Uterus (tissue), 4 donors: ENCODE results near the gene PCK2. TPM values are rescaled to one million over a fixed set of nuclear protein-coding genes. Genes with fewer than 3 reads are reported as not detected.

Experiments used
- DNase-seq, 2 donors: peaks; one replicate each; pipeline ENCODE4 v3.0.0-alpha.2; 2019 to 2020
- H3K27ac ChIP-seq, 2 donors: fragments of 200-600 bp; sonication (generic); 1 replicate in 1 of 2; 2 replicates in 1 of 2; pipeline ENCODE4 v1.5.1; 2016 to 2018
- H3K27me3 ChIP-seq, 2 donors: fragments of 200-600 bp; sonication (generic); one replicate each; pipeline ENCODE4 v1.5.1; 2018 to 2019; ENCODE audit warnings: control low read depth in 1 of 2
- H3K36me3 ChIP-seq, 2 donors: fragments of 200-600 bp; sonication (generic); one replicate each; pipeline ENCODE4 v1.5.1; 2019; ENCODE audit warnings: control low read depth in 1 of 2
- H3K4me1 ChIP-seq, 2 donors: fragments of 200-600 bp; sonication (generic); one replicate each; pipeline ENCODE4 v1.5.1; 2018 to 2019; ENCODE audit warnings: control low read depth in 1 of 2
- H3K4me3 ChIP-seq, 2 donors: fragments of 200-600 bp; sonication (generic); 1 replicate in 1 of 2; 2 replicates in 1 of 2; pipeline ENCODE4 v1.5.1; 2018 to 2019; ENCODE audit warnings: mild to moderate bottlenecking in 1 of 2
- H3K9me3 ChIP-seq, 2 donors: fragments of 200-600 bp; sonication (generic); one replicate each; pipeline ENCODE4 v1.5.1; 2019; ENCODE audit warnings: control low read depth in 1 of 2
- CTCF ChIP-seq, 4 experiments: fragments of 200-600 bp in 2 of 4; fragments of 450-650 bp in 2 of 4; sonication (generic) in 2 of 4; IDR thresholded peaks; one replicate each; pipeline ENCODE4 v1.5.1; 2016 to 2019; ENCODE audit warnings: antibody characterized with exemption in 4 of 4, mild to moderate bottlenecking in 2 of 4, moderate library complexity in 1 of 4
- POLR2A ChIP-seq, 2 donors: fragments of 450-650 bp; IDR thresholded peaks; one replicate each; pipeline ENCODE4 v1.6.1; 2016; ENCODE audit warnings: antibody characterized with exemption in 2 of 2, mild to moderate bottlenecking in 1 of 2, moderate library complexity in 1 of 2
- intact Hi-C: fragments of 100-400 bp; cut with DNase I; formaldehyde crosslinking; loops from one replicate; pipeline ENCODE4 v1.15.1; 2023; ENCODE audit warnings: low total_unique reads
- total RNA-seq, 4 donors: library from RNA; depleted of rRNA in 3 of 4; stranded (reverse); fragments of >200 nt in 3 of 4; gene quantifications; one replicate each; pipeline versions ENCODE4 v1.1.0 to v1.2.4, GENCODE V29; 2014 to 2023
- donor health status: DM: yes; HTN: yes; CAD: no.

PCK2 gene
- total RNA-seq, 4 donors from 2014 or later: 13.1 to 19.4 (median 15.1) TPM; not detected in 1

DNA sequence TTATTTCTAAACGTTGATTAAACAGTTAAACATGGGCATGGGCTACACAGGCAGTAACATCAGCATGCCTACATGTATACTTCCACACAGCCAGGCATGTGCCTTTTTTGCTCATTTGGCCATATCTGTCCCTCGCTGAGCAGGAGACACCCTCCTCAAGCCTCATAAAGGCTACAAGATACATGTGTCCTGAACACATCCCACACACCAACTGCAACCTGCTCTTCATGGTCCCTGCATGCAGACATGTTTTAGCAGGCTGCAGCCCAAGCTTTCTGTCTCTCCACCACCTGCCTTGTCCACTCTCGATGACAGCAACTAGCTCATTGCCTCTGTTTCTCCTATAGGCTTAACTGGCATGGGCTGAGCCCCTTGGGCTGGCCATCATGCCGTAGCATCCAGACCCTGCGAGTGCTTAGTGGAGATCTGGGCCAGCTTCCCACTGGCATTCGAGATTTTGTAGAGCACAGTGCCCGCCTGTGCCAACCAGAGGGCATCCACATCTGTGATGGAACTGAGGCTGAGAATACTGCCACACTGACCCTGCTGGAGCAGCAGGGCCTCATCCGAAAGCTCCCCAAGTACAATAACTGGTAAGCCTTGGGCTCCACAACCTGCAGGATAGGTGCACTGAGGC is 2.6 kb downstream of the PCK2 start:
- Histone ChIP-seq H3K9me3 (no peaks in the 10 kb centered on the region), H3K27me3 (no peaks in the 10 kb centered on the region), H3K36me3 (no peaks in the 10 kb centered on the region), H3K4me3 (no peak overlapping the region), H3K27ac (no peak overlapping the region), H3K4me1 (peaks cover 0 to 8% of the 10 kb centered on the region in 2 donors)
- TF ChIP-seq POLR2A (IDR thresholded peaks at IDR 0.05) (no peak), CTCF (IDR thresholded peaks at IDR 0.05) (no peak)
- intact Hi-C loops: no loop called here
- DNase-seq: no peak

DNA sequence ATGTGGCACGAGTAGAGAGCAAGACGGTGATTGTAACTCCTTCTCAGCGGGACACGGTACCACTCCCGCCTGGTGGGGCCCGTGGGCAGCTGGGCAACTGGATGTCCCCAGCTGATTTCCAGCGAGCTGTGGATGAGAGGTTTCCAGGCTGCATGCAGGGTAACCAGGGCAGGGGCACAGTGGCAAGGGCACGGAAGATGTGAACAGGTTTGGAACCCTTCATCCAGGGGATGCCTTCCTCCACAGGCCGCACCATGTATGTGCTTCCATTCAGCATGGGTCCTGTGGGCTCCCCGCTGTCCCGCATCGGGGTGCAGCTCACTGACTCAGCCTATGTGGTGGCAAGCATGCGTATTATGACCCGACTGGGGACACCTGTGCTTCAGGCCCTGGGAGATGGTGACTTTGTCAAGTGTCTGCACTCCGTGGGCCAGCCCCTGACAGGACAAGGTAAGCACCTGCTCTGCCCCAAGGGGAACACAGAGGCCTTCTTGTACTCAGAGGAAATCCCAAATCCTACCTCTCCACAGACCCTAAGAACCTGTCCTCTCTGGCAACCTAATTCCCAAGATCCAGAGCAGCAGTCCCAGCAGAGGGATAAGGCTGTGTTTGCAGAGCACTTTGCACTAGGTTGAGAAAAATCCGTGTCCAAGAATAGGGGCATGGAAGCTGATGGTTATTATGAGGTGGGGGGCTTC is 4.3 kb downstream of the PCK2 start:
- no peak overlapping the region for H3K27ac ChIP-seq
- intact Hi-C loops: no loop called here

GRCh38 chr14:24098927-24099813 is 5.1 kb downstream of the PCK2 start:
- no peaks in the 10 kb centered on the region for H3K27me3 ChIP-seq
- H3K9me3 ChIP-seq: no peaks in the 10 kb centered on the region
- H3K4me3 ChIP-seq: no peak overlapping the region
- intact Hi-C loops: no loop called here
- peaks cover 0 to 8% of the 10 kb centered on the region in 2 donors for H3K4me1 ChIP-seq
- DNase-seq: no peak
- H3K27ac ChIP-seq: no peak overlapping the region
- TF ChIP-seq POLR2A (IDR thresholded peaks at IDR 0.05): no peak
- no peak for TF ChIP-seq CTCF (IDR thresholded peaks at IDR 0.05)
- H3K36me3 ChIP-seq: no peaks in the 10 kb centered on the region

More for the DNA sequence above, 4.3 kb downstream of the PCK2 start:
- H3K4me3 ChIP-seq: no peak overlapping the region
- no peaks in the 10 kb centered on the region for H3K9me3 ChIP-seq
- H3K36me3 ChIP-seq: no peaks in the 10 kb centered on the region
- peaks cover 0 to 8% of the 10 kb centered on the region in 2 donors for H3K4me1 ChIP-seq
- H3K27me3 ChIP-seq: no peaks in the 10 kb centered on the region
- no peak for TF ChIP-seq CTCF (IDR thresholded peaks at IDR 0.05)
- TF ChIP-seq POLR2A (IDR thresholded peaks at IDR 0.05): no peak
- DNase-seq: no peak

DNA sequence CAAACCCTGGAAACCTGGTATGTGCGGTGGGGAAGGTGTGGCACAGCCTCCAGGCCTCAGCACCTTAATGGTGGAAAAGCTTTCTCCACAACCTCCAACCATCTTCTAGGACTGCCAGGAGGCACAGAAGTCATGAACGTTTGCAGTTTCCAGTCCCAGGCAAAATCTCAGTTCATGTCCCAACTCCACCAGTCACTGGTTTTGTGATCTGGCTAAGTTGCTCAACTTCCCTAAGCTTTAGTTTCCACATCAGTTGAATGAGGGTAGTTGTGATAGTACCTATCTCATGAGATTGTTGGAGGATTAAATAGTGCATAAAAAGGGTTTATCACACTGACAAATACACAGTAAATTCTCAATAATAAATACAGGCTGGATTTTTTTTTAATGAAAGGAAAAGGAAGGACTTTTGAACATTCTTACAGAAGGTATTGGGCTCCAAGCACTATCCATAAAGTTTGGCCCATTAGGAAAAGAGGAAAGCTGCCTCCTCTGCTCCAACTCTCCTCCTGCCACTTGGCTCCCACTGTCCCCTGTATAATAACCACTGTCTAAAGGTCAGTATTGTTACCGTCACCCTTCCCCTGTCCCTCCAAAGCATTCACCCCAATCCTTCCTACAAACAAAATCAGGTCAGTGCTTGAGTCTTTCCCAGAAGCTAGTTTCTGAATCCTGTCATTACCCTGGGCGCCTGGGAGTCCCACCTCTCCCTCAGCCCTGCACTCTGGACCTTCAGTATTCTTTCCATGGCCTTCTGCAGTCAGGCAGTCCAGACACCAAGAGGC is 6.3 kb downstream of the PCK2 start:
- H3K4me3 ChIP-seq: no peak overlapping the region
- H3K27ac ChIP-seq: no peak overlapping the region
- H3K36me3 ChIP-seq: no peaks in the 10 kb centered on the region
- no peaks in the 10 kb centered on the region for H3K27me3 ChIP-seq
- H3K9me3 ChIP-seq: no peaks in the 10 kb centered on the region
- peaks cover 0 to 2% of the 10 kb centered on the region in 2 donors for H3K4me1 ChIP-seq
- no peak for DNase-seq
- intact Hi-C loops: no loop called here
- TF ChIP-seq POLR2A (IDR thresholded peaks at IDR 0.05): no peak
- no peak for TF ChIP-seq CTCF (IDR thresholded peaks at IDR 0.05)
